GM18505 (cell line): Measurements from ENCODE around the gene TLDC2.
"Not testable (repeated sequence)": the region's sequence is repeated elsewhere in the genome, so short reads cannot be mapped to it uniquely, and the experiment has no call there.

Experiments
- ATAC-seq: cut with Tn5 transposase; IDR thresholded peaks from one replicate; pipeline ENCODE4 v1.9.1; 2021; ENCODE audit not compliant: unreplicated experiment
- POLR2A ChIP-seq: IDR thresholded peaks from 4 replicates; pipeline ENCODE4 v1.6.1; 2011; ENCODE audit warnings: borderline replicate concordance; ENCODE audit not compliant: insufficient read depth, insufficient read length; ENCODE audit errors: extremely low read depth

Gene TLDC2

DNA sequence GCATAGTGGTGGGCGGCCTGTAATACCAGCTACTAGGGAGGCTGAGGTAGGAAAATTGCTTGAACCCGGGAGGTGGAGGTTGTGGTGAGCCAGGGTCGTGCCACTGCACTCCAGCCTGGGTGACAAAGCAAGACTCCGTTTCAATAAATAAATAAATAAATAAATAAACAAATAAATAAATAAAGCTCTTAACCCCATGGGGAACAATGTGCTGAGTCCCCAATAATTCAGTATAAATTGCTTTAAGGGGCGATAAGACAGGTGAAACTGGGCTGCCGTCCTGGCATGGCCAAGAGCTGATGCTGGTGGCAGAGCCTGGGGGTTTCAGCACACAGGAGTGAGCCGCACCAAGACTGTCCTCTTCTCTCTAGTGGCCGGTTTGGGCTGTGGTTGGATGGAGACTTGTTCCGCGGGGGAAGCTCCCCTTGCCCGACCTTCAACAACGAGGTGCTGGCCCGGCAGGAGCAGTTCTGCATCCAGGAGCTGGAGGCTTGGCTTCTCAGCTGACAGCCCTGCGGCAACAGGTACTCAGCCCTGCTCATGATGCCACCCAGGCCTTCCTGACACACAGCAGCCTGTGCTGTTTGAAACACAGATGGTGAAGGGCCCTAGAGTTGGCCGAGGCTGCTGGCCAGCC is 13.1 kb downstream of the TLDC2 start:
- ATAC-seq, result no peak
- TF ChIP-seq POLR2A, result no peak

DNA sequence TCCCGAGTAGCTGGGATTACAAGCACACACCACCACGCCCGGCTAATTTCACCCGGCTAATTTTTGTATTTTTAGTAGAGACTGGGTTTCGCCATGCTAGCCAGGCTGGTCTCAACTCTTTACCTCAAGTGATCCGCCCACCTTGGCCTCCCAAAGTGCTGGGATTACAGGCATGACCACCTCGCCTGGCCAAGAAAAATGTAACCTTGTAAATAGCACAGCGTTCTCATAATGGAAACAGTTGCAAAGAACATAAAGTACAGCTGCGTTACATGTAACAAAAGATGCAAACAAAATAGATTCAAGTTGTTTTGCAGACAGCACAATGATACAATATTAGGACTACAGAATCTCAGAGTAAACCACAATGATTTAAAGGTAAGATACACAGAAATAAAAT is 14.6 kb downstream of the TLDC2 start:
- TF ChIP-seq POLR2A, result no peak
- ATAC-seq, result no peak

GRCh38 chr20:36891211-36891610 is 15.3 kb downstream of the TLDC2 start:
- TF ChIP-seq POLR2A, result no peak
- ATAC-seq, result no peak

GRCh38 chr20:36893801-36894200 is 17.9 kb downstream of the TLDC2 start:
- TF ChIP-seq POLR2A, result no peak
- no peak for ATAC-seq

DNA sequence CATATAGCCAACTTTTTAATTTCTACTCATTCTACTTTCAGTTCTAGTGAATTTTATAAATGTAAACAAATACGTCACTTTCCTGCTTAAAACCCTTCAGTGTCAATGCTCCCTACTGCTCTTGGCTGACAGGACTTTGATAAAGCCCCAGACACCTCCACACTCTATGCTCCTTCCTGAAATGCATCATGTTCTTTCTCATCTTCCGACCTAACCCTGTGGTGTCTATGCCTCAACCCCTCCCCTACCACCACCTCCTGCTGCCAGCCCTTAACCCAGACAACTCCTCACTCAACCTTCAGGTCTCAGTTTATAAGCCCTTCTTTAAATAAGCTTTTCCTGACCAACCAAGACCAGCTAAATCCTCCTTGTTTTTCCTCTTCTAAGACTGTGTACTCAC is 19.1 kb downstream of the TLDC2 start:
- TF ChIP-seq POLR2A, result no peak
- ATAC-seq, result no peak

DNA sequence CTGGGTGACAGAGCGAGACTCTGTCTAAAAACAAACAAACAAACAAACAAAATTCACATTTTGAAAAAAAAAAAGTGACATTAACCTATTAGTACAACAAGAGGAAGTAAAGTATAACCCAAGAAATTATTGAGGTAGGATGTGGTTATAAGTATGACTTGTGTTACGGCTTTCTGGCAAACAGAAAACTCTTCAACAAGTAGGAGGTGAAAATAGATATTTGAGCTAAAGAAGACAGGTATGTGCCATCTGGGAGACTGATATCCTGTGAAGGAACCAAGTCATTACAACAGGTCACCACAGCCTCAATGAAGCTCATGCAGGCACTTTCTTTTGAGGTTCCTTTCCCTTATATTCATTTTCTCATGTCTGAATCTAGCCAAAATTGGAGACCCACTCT is 28.8 kb downstream of the TLDC2 start:
- ATAC-seq, result no peak
- no peak for TF ChIP-seq POLR2A

DNA sequence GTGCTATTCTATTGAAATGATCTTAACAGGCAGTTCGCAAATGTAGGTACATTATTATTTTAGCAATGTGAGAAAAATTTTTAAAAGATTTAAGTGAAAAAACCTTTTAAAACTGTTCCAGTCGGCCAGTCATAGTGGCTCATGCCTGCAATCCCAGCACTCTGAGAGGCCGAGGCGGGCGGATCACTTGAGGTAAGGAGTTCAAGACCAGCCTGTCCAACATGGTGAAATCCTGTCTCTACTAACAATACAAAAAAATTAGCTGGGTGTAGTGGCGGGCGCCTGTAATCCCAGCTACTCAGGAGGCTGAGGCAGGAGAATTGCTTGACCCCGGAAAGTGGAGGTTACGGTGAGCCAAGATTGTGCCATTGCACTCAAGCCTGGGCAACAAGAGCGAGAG is 29.6 kb downstream of the TLDC2 start:
- ATAC-seq, result not testable (repeated sequence)

- not testable (repeated sequence) for ATAC-seq
Measured at GRCh38 chr20:36906086-36906485, 30.1 kb downstream of the TLDC2 start.

DNA sequence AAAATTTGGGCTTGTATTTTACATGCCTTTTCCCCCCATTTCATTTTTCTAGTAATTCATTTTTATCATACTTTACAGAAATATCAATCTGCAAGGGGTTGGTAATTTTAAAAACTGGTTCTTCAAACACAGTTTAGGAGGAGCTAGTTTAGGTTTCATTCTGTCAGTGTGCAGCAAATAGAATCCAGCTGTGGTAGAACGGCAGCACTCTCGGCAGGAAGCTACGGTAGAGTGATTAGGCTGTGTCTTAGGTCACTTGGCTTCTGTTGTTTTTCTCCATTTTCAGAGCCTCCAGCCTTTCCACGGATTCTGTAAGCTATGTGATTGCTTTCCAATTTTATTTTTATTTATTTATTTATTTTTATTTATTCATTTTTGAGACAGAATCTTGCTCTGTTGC is 32.7 kb downstream of the TLDC2 start:
- TF ChIP-seq POLR2A, result no peak
- ATAC-seq, result no peak

GRCh38 chr20:36916199-36916598 is 40.3 kb downstream of the TLDC2 start:
- no peak for ATAC-seq
- no peak for TF ChIP-seq POLR2A

DNA sequence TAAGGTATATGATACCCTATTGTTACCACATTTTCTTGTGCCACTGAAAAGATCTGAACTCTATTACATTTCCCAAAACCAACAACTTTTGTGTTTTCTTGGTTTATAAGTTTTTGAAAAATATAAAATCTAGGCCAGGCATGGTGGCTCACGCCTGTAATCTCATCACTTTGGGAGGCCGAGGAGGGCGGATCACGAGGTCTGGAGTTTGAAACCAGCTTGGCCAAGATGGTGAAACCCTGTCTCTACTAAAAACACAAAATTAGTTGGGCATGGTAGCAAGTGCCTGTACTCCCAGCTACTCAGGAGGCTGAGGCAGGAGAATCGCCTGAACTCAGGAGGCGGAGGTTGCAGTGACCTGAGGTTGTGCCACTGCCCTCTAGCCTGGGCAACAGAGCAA is 41.3 kb downstream of the TLDC2 start:
- no peak for ATAC-seq

GRCh38 chr20:36917943-36918342 is 42.0 kb downstream of the TLDC2 start:
- no peak for TF ChIP-seq POLR2A
- no peak for ATAC-seq

More for the DNA sequence above, 41.3 kb downstream of the TLDC2 start:
- no peak for TF ChIP-seq POLR2A

DNA sequence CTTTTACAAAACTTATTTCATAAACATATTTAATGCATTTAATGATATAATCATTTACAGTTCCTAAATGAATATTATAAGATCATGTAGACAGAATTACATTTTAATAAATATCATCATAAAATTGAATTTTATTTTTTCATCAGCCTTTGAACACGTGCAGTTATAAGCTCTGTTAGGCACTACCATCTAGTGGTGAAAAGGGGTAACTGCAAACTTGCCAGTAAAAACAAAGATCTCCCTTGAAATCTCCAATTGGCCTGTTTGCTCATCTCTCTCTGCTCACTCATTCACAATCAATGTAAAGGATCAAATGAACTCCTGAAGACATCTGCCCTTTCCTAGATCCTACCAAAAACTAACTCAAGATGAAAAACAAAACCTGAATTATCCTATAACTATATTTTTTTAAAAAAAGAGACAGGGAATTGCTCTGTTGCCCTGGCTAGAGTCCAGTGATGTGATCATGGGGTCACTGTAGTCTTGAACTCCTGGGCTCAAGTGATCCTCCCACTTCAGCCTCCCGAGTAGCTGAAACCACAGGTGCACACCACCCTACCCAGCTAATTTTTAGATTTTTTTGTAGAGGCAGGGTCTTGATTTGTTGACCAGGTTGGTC is 43.9 kb downstream of the TLDC2 start:
- no peak for ATAC-seq

GRCh38 chr20:36920334-36920730 is 44.4 kb downstream of the TLDC2 start:
- no peak for TF ChIP-seq POLR2A
- ATAC-seq, result no peak

More for the DNA sequence above, 43.9 kb downstream of the TLDC2 start:
- no peak for TF ChIP-seq POLR2A

GRCh38 chr20:36924167-36925045 is 48.5 kb downstream of the TLDC2 start:
- no peak for TF ChIP-seq POLR2A
- ATAC-seq, result no peak

- ATAC-seq, result no peak
- no peak for TF ChIP-seq POLR2A
Measured at GRCh38 chr20:36925234-36925633, 49.3 kb downstream of the TLDC2 start.
